HG03060 (cell line): ENCODE measurements around the gene EFCAB6.

Experiments used
- ATAC-seq: cut with Tn5 transposase; IDR thresholded peaks from one replicate; pipeline ENCODE4 v1.9.1; 2021; ENCODE audit warnings: low read depth, moderate number of reproducible peaks; ENCODE audit not compliant: unreplicated experiment

The EFCAB6 gene

GRCh38 chr22:43618517-43618916 lies 193.6 kb downstream of the EFCAB6 start:
- no peak for ATAC-seq

- ATAC-seq = no peak
Observed at GRCh38 chr22:43616645-43617044, 195.5 kb downstream of the EFCAB6 start.

DNA sequence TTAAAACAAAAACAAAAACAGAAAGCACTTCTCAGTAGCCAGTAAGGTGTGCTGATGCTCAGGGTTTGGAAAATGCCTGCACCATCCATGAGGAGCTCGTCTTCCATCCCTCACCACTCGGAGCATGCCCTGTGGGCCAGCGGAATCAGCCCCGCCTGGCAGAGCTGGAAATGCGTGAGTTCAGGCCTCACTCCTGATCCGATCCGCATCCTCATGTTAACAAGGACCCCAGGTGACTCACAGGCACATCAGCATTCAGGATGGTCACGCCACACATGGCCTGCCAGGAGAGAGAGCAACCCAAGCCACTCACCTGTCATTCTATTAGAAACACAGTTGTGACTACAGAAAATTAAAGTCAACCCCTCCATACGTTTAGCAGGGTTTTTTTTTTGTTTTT lies 211.8 kb downstream of the EFCAB6 start:
- no peak for ATAC-seq

- no peak for ATAC-seq
Observed at GRCh38 chr22:43592476-43592875, 219.6 kb downstream of the EFCAB6 start.

- ATAC-seq = no peak
Observed at GRCh38 chr22:43591380-43591779, 220.7 kb downstream of the EFCAB6 start.

DNA sequence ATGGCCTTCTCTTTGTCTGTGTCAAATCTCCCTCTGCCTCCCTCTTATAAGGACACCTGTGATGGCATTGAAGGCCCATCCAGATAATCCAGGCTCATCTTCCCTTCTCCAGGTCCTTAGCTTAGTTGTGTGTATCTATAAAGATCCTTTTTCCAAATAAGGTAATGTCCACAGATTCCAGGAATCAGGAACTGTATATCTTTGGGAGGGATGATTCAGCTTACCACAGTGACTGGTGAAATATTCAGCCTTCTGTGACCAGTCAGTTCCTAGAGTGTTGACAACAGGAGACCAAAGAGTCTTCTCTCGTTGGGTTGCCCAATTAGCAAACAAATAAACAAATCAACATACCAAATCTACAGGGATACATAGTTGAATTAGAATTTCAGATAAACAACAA lies 224.5 kb downstream of the EFCAB6 start:
- no peak for ATAC-seq

DNA sequence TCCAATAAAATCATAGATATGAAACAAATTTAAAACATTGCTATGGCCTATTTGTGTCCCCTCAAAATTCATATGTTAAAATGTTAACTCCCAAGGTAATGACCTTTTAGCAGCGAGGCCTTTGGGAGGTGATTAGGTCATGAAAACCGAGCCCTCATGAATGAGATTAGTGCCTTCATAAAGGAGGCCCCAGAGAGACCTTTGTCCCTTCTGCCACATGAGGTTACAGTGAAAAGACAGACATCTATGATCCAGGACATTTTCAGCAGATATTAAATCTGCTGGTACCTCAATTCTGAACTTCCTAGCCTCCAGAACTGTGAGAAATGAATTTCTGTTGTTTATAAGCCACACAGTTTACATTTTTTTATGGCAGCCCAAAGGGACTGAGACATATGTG lies 228.6 kb downstream of the EFCAB6 start:
- no peak for ATAC-seq

GRCh38 chr22:43582394-43582793 lies 229.7 kb downstream of the EFCAB6 start:
- ATAC-seq = no peak

DNA sequence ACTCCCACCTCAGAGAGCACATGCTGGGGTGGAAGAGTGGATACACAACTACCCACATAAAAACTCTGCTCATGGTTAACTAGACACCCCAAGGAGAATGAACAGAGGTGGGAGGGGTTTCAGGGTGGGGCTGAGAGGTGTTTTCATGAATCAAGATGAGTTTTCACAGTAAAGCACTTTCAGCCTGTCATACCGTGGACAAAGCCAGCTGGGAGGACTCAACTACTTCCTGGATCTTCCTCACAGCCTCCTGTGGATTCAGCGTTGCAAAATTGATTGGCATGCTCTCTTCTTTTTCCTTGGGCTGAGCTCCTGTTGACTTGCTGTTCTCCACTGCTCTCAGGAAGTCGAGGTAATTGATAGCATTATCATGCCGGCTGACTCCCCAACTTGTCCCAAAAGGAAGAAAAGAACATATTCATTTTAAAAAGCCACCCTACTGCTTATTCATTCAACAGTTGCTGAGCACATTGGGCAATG lies 231.8 kb downstream of the EFCAB6 start:
- no peak for ATAC-seq

DNA sequence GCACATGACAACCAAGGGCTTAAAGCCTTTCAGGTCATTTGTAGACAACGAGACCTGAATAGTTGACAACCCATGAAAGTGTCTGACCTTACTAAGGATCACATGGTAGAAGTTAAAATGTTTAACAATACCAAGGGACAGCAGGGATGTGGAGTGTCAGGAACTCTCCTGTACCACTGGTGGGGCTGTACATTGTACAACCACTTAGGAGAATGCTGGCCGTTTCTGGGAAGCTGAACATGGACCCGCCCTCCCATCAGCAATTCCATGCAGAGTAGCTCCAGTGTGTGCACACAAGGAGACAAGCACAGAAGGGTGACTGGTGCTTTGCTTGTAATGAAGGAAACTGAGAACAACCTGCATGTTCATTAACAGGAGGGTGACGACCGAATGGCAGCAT lies 237.4 kb downstream of the EFCAB6 start:
- ATAC-seq = no peak

GRCh38 chr22:43572710-43573109 lies 239.4 kb downstream of the EFCAB6 start:
- no peak for ATAC-seq

- ATAC-seq = no peak
Observed at GRCh38 chr22:43571181-43571580, 240.9 kb downstream of the EFCAB6 start.

GRCh38 chr22:43570531-43571165 lies 241.5 kb downstream of the EFCAB6 start:
- no peak for ATAC-seq

DNA sequence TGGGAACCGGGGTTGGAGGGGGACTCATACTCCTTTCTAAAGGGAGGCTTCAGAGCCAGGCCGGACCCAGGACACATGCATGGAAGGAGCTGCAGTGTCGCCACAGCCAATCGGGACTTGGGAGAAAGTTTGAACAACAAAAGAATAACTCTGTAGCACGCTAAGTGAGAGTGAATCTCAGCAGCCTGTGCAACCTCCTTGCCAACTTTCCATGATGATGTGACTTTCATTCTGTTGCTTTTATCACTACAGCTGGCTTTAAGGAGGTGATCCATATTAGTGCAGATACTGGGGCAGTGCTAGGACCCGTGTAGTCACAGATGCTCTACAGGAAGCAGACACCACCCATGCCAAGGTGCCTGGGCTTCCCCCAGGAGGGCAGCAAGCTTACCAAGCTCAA lies 243.0 kb downstream of the EFCAB6 start:
- no peak for ATAC-seq

DNA sequence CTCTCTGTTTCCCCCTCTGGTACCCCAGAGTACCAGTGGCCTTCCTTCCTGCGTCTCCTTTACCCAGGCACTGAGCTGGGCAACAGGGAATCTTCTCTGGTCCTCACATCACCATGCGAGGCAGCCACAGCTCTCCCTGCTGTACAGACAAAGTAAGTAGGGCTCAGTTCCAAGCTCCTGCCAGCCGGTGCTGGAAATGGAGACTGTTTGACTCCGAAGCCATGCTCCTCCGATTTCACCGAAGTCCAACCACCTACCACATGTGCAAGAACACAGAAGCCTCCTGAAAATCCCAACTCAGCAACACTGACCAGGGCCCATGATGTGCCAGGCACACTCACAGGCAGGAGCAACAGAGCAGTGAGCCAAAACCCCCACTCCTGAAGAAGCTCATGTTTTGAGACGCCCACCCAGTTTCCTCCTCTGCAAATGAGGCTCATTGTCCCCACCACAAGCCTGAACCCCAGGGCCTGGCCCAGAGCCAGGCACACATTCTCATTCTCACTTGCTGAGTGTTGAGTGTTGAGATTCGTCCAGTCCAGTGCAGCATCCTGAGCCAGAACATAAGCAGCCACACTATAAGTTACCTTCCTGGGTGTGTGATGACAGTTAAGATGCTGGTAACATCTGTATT lies 244.3 kb downstream of the EFCAB6 start:
- no peak for ATAC-seq

DNA sequence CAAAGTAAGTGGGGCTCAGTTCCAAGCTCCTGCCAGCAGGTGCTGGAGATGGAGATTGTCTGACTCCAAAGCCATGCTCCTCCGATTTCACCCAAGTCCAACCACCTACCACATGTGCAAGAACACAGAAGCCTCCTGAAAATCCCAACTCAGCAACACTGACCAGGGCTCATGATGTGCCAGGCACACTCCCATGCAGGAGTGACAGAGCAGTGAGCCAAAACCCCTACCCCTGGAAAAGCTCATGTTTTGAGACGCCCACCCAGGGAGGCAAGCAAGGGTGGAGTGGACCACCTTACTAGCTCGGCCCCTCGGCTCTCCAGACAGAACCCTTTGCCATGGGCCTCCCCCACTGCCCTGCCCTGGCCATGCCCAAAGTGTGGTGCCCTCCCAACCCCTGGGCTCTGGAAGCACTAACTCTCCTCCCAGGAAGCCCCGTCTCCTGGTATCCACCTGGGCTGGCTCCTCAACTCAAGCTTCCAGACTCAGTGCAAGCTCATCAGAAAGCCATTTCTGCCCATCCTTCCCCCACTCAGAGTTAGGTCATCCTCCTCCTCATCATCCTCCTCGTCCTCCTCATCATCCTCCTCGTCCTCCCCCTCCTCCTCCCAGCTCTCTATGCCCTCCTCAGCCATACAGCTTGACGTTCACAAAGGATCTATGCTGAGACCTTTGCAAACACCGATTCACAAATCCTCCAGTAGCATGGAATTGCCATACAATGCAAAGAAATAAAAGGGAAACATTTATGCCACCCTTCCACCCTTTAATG lies 245.4 kb downstream of the EFCAB6 start:
- ATAC-seq = no peak

- no peak for ATAC-seq
Observed at GRCh38 chr22:43566021-43566420, 246.1 kb downstream of the EFCAB6 start.

DNA sequence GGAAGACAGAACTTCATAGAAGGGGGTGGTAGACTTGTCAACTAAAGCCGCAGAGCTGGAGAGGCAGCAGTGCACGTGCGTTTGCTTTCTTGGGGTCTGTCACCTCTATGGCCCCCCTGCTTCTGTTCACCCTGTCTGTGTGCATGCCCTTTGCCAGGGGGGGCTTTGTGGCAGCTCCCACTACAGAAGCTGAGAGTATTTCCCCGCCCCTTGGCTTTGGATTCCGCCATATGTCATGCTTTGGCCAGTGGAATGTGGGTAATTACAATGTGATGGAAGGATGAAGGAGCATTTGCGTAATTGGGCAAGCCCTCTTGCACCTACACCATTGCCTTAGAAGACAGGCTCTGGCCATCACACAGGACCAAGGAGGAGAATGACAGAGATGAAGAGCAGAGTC lies 247.2 kb downstream of the EFCAB6 start:
- ATAC-seq = no peak

- no peak for ATAC-seq
Observed at GRCh38 chr22:43563571-43563970, 248.5 kb downstream of the EFCAB6 start.

GRCh38 chr22:43562843-43563242 lies 249.3 kb downstream of the EFCAB6 start:
- no peak for ATAC-seq

DNA sequence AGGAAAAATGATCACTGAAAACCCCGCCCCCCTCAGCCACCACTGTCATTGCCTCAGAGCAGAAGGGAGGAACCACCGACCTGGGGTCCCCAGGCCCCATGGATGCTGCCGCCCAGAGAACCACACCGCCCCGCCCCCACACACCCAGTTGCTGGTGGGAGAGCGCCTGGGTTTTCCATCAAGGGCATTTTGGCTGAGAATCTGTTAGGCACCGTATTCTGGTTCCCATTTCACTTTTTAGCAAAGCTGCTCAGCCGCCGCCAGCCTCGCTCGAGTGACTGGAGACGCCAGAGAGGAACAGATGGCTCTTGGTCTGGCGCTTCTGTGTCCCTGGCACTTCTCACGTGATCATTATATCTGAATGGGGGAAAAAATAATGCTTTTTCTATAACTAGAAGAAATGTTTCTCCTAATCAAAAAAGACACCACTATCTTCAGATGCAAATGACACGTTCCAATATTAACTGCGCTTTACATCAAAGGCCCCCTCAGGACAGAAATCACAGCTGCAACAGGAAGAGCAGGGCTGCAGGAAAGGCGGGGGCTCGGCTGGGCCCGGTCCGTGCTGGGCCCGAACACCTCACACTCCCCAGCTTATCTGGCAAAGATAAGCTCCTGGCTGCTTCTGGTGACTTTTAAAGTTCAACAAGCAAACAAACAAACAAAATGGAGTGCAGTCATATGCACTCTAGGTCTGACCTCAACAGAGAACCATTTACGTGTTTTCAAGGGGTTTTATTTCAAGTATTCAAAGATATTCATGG lies 250.5 kb downstream of the EFCAB6 start:
- ATAC-seq = no peak
